ENCODE results near the gene TFB1M. TPM values are rescaled to one million over a fixed set of nuclear protein-coding genes. Genes with fewer than 3 reads are reported as not detected.

The TFB1M gene
- total RNA-seq, 2 experiments from 2014 or later = 24.6 to 28.1 TPM

GRCh38 chr6:155252581-155252980 is 61.7 kb downstream of the TFB1M start:
- Mint-ChIP-seq H3K27ac (no peak overlapping the region), H3K4me1 (no peaks in the 10 kb centered on the region), H3K4me3 (no peak overlapping the region), H3K27me3 (no peaks in the 10 kb centered on the region), H3K9me3 (no peaks in the 10 kb centered on the region), H3K36me3 (ENCODE audit: low read depth) (peaks cover 38% of the 10 kb centered on the region)
- ChIA-PET POLR2A (no interaction called here), CTCF (no interaction called here)
- no peak for DNase-seq

DNA sequence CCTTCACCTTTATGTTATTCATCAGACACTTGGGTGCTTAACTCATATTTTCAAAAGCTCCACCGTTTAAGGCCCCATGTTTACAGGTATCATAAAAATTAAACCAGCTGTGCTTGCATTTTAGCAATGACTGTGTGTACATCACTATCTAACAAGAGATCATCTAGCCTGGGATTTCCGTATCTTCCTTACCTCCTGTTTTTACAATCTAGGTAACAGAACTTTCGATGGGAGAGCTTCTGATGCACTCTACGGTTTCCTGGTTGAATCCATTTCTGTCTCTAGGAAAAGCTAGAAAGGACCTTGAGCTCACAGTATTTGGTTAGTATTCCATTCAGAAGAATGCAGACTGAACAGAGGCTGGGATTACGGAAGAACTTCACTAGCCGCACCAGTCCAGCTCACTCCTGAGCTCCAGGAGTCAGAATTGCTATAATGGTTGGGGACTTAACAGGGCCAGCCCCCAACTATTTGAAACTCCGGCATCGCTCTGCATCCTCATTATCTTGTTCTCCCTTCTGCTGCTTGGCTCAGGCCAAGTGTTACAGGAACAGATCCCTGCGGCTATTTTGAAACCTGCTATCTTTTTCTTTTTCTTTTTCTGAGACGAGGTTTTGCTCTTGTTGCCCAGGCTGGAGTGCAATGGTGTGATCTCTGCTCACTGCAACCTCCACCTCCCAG is 63.4 kb downstream of the TFB1M start:
- no peak overlapping the region for H3K4me3 Mint-ChIP-seq
- no peaks in the 10 kb centered on the region for H3K9me3 Mint-ChIP-seq
- H3K27ac Mint-ChIP-seq = no peak overlapping the region
- CTCF ChIA-PET = interaction anchor here (0.8 to 1.8 kb wide), 3 partner anchors 72 to 322 kb away, joined by 3 to 12 read pairs (median 4); no protein-coding TSS in a partner anchor
- POLR2A ChIA-PET = no interaction called here
- H3K4me1 Mint-ChIP-seq = no peaks in the 10 kb centered on the region
- DNase-seq = no peak
- peaks cover 27% of the 10 kb centered on the region for H3K36me3 Mint-ChIP-seq (ENCODE audit: low read depth)
- H3K27me3 Mint-ChIP-seq = no peaks in the 10 kb centered on the region

GRCh38 chr6:155248008-155249001 is 66.0 kb downstream of the TFB1M start:
- ChIA-PET POLR2A (no interaction called here), CTCF (interaction anchor here (0.9 to 3.3 kb wide), 8 partner anchors 24 to 321 kb away, joined by 3 to 38 read pairs (median 3); no protein-coding TSS in a partner anchor)
- Mint-ChIP-seq H3K27me3 (no peaks in the 10 kb centered on the region), H3K4me1 (no peaks in the 10 kb centered on the region), H3K36me3 (ENCODE audit: low read depth) (peaks cover 8% of the 10 kb centered on the region), H3K4me3 (no peak overlapping the region), H3K9me3 (no peaks in the 10 kb centered on the region), H3K27ac (no peak overlapping the region)
- DNase-seq = peak; percentile 28

DNA sequence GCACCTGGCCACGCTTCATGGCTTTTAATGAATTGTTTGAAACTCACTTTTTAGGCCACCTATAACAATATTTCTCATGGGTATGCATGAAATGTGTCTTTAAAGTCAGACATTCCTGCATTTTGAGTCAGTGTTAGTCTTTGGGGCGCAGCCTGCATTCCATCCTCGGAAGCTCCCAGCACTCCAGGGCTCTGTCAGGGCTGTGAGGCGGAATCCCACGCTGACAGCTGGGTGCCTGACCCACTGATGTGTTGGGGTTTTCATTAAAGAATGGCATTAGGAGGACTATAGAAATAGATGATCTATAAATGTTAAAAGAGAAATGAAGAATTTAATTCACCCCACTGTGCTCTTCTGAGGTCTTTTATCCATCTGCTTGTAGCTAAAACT is 66.7 kb downstream of the TFB1M start:
- Mint-ChIP-seq H3K27me3 (no peaks in the 10 kb centered on the region), H3K4me1 (no peaks in the 10 kb centered on the region), H3K36me3 (ENCODE audit: low read depth) (peaks cover 8% of the 10 kb centered on the region), H3K4me3 (no peak overlapping the region), H3K9me3 (no peaks in the 10 kb centered on the region), H3K27ac (no peak overlapping the region)
- DNase-seq = no peak
- ChIA-PET CTCF (interaction anchor here (0.9 to 3.3 kb wide), 6 partner anchors 23 to 320 kb away, joined by 3 to 38 read pairs (median 4); no protein-coding TSS in a partner anchor), POLR2A (no interaction called here)

- CTCF ChIA-PET = interaction anchor here (1.4 to 3.3 kb wide), 2 partner anchors 52 to 69 kb away, joined by 3 to 38 read pairs; no protein-coding TSS in a partner anchor
- H3K36me3 Mint-ChIP-seq (ENCODE audit: low read depth) = peaks cover 8% of the 10 kb centered on the region
- H3K27me3 Mint-ChIP-seq = no peaks in the 10 kb centered on the region
These were observed 67.5 kb downstream of the TFB1M start for GRCh38 chr6:155246825-155247224.

GRCh38 chr6:155245831-155246230 is 68.5 kb downstream of the TFB1M start:
- peaks cover 8% of the 10 kb centered on the region for H3K36me3 Mint-ChIP-seq (ENCODE audit: low read depth)
- no peaks in the 10 kb centered on the region for H3K27me3 Mint-ChIP-seq
- POLR2A ChIA-PET = no interaction called here
- no peak overlapping the region for H3K4me3 Mint-ChIP-seq
- CTCF ChIA-PET = interaction anchor here (0.6 to 1.5 kb wide), 2 partner anchors 67 to 68 kb away, joined by 3 read pairs; no protein-coding TSS in a partner anchor
- H3K9me3 Mint-ChIP-seq = no peaks in the 10 kb centered on the region
- no peak for DNase-seq
- no peak overlapping the region for H3K27ac Mint-ChIP-seq
- H3K4me1 Mint-ChIP-seq = no peaks in the 10 kb centered on the region

More at GRCh38 chr6:155246825-155247224, 67.5 kb downstream of the TFB1M start:
- H3K4me1 Mint-ChIP-seq = no peaks in the 10 kb centered on the region
- no peaks in the 10 kb centered on the region for H3K9me3 Mint-ChIP-seq
- no peak for DNase-seq
- H3K4me3 Mint-ChIP-seq = no peak overlapping the region
- H3K27ac Mint-ChIP-seq = no peak overlapping the region
- POLR2A ChIA-PET = no interaction called here

- peaks cover 10% of the 10 kb centered on the region for H3K36me3 Mint-ChIP-seq (ENCODE audit: low read depth)
- H3K27me3 Mint-ChIP-seq = no peaks in the 10 kb centered on the region
- H3K27ac Mint-ChIP-seq = no peak overlapping the region
- POLR2A ChIA-PET = no interaction called here
- no peaks in the 10 kb centered on the region for H3K4me1 Mint-ChIP-seq
- H3K4me3 Mint-ChIP-seq = no peak overlapping the region
- CTCF ChIA-PET = interaction anchor here (1.5 kb wide), 1 partner anchor 68 kb away, joined by 3 read pairs; no protein-coding TSS in a partner anchor
- H3K9me3 Mint-ChIP-seq = no peaks in the 10 kb centered on the region
- DNase-seq = no peak
These were observed 69.1 kb downstream of the TFB1M start for GRCh38 chr6:155245193-155245592.

DNA sequence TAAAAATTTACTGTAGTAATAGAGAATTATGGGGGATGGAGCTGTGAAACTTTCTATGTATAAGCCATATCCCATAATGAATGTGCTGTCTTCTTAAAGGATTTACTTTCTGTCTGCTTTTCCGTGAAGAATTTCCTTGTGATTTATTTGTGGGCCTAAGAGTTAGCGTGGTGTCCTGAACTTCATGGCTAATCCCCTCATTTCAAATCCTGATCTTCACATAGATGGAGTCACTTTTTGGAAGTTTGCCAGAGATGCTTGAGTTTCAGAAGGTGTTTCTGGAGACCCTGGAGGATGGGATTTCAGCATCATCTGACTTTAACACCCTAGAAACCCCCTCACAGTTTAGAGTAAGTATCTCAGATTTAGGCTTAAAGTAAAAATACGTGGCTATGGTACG is 69.8 kb downstream of the TFB1M start:
- ChIA-PET CTCF (no interaction called here), POLR2A (no interaction called here)
- Mint-ChIP-seq H3K27me3 (no peaks in the 10 kb centered on the region), H3K36me3 (ENCODE audit: low read depth) (peaks cover 6% of the 10 kb centered on the region), H3K4me3 (no peak overlapping the region), H3K27ac (no peak overlapping the region), H3K9me3 (no peaks in the 10 kb centered on the region), H3K4me1 (no peaks in the 10 kb centered on the region)
- DNase-seq = no peak

- ChIA-PET POLR2A (no interaction called here), CTCF (interaction anchor here (0.7 kb wide), 1 partner anchor 9 kb away, joined by 3 read pairs; no protein-coding TSS in a partner anchor)
- peaks cover 11% of the 10 kb centered on the region for H3K36me3 Mint-ChIP-seq (ENCODE audit: low read depth)
These were observed 72.3 kb downstream of the TFB1M start for GRCh38 chr6:155241966-155242365.

DNA sequence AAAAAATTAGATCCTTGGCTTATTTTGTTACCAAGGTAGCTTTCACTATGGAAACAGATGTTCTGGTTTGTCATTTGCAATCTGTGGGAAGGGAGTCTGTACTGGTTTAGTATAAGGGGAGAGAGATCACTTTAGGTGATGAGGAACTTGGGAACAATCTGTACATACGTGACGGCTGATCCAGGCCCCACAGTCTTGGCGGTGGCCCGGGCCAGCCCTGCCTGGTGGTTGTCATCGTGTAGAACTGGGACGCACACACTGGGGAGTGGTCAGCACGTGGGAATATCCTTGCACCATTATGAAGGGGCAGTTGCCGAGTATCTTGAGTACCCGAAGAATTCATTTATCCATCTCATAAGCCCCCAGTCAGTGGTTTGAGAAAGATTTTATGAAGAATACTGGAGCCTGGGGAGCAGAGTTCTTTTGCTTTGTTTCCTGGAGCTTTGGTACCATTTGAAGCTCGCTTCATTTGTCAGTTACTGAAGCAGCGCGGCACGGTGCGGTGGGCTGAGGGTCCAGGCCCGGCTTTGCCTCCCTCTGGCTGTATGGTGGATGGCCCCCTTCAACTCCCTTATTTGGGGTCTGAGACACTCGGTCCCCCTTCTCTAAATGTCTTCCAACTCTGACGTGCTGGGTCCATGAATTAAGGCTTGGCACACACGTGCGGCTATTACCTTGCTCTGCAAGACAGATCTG is 73.2 kb downstream of the TFB1M start:
- CTCF ChIA-PET = no interaction called here
- H3K27me3 Mint-ChIP-seq = no peaks in the 10 kb centered on the region
- no peaks in the 10 kb centered on the region for H3K4me1 Mint-ChIP-seq
- H3K27ac Mint-ChIP-seq = no peak overlapping the region
- H3K4me3 Mint-ChIP-seq = no peak overlapping the region
- no peak for DNase-seq
- POLR2A ChIA-PET = no interaction called here
- peaks cover 14% of the 10 kb centered on the region for H3K36me3 Mint-ChIP-seq (ENCODE audit: low read depth)
- peaks cover 5% of the 10 kb centered on the region for H3K9me3 Mint-ChIP-seq

More at GRCh38 chr6:155241966-155242365, 72.3 kb downstream of the TFB1M start:
- Mint-ChIP-seq H3K4me3 (no peak overlapping the region), H3K9me3 (peaks cover 5% of the 10 kb centered on the region), H3K27ac (no peak overlapping the region), H3K4me1 (no peaks in the 10 kb centered on the region), H3K27me3 (no peaks in the 10 kb centered on the region)
- DNase-seq = no peak

GRCh38 chr6:155237613-155238012 is 76.7 kb downstream of the TFB1M start:
- Mint-ChIP-seq H3K36me3 (ENCODE audit: low read depth) (peaks cover 14% of the 10 kb centered on the region), H3K27me3 (no peaks in the 10 kb centered on the region), H3K9me3 (peaks cover 5% of the 10 kb centered on the region), H3K4me3 (no peak overlapping the region), H3K4me1 (no peaks in the 10 kb centered on the region), H3K27ac (no peak overlapping the region)
- ChIA-PET POLR2A (no interaction called here), CTCF (no interaction called here)
- DNase-seq = no peak

DNA sequence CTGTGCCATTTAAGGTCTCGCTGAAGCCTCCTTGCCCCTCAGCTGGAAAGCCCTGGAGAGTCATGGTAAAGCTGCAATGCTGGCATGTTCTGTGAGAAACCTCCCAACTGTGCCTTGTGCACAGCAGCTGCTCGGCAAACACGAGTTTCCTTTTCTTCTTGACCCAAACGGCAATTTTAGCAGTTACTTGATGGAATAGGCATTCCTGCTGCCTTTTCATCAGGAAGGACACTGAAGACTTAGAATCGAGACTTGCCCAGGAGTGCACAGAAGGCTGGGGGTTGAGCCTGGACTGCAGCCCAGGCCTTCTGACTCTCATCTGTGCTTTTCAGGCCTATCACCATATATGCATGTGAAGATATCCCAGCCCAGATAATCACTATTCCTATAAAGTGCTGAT is 79.2 kb downstream of the TFB1M start:
- ChIA-PET CTCF (interaction anchor here (0.5 kb wide), 1 partner anchor 32 kb away, joined by 3 read pairs; no protein-coding TSS in a partner anchor), POLR2A (interaction anchor here (1.3 kb wide), 1 partner anchor 11 kb away, joined by 4 read pairs; no protein-coding TSS in a partner anchor)
- Mint-ChIP-seq H3K36me3 (ENCODE audit: low read depth) (peaks cover 14% of the 10 kb centered on the region), H3K9me3 (peaks cover 7% of the 10 kb centered on the region), H3K27me3 (no peaks in the 10 kb centered on the region), H3K4me1 (no peaks in the 10 kb centered on the region), H3K27ac (no peak overlapping the region), H3K4me3 (no peak overlapping the region)
- DNase-seq = no peak

Data from activated CD4-positive, alpha-beta memory T cell treated with anti-CD3 and anti-CD28 coated beads, Interleukin-2, amount 10 ng/mL, durations not matched to agents 7 days and 5 days (primary cell).